Uterus (tissue), 2 donors: ENCODE results near the gene DUS2.

Source experiments
- CTCF ChIP-seq, 4 experiments: fragments of 200-600 bp in 2 of 4; fragments of 450-650 bp in 2 of 4; sonication (generic) in 2 of 4; IDR thresholded peaks; one replicate each; pipeline ENCODE4 v1.5.1; 2016 to 2019; ENCODE audit warnings: antibody characterized with exemption in 4 of 4, mild to moderate bottlenecking in 2 of 4, moderate library complexity in 1 of 4
- POLR2A ChIP-seq, 2 donors: fragments of 450-650 bp; IDR thresholded peaks; one replicate each; pipeline ENCODE4 v1.6.1; 2016; ENCODE audit warnings: antibody characterized with exemption in 2 of 2, mild to moderate bottlenecking in 1 of 2, moderate library complexity in 1 of 2

GRCh38 chr16:68087688-68088087, 64.6 kb downstream of the DUS2 start:
- TF ChIP-seq CTCF (IDR thresholded peaks at IDR 0.05) = no peak
- TF ChIP-seq POLR2A (IDR thresholded peaks at IDR 0.05) = no peak
